H9 (cell line): ENCODE measurements around the gene MTHFS. TPM values are rescaled to one million over a fixed set of nuclear protein-coding genes. Genes with fewer than 3 reads are reported as not detected.

ENCODE experiments used
- DNase-seq: peaks from one replicate; pipeline ENCODE4 v3.0.0-alpha.2; 2017
- H2AFZ ChIP-seq: one replicate; pipeline ENCODE4 v1.6.1; 2013; ENCODE audit warnings: mild to moderate bottlenecking, low read length, control low read depth, moderate library complexity
- H2AK5ac ChIP-seq: 2 replicates; pipeline ENCODE4 v1.6.1; 2013; ENCODE audit warnings: low read length, control low read depth, mixed read lengths; ENCODE audit not compliant: insufficient read length
- H2BK120ac ChIP-seq: one replicate; pipeline ENCODE4 v1.6.1; 2013; ENCODE audit warnings: low read depth, mild to moderate bottlenecking, low read length, control low read depth, inconsistent platforms; ENCODE audit not compliant: poor library complexity, severe bottlenecking
- H2BK12ac ChIP-seq: 2 replicates; pipeline ENCODE4 v1.6.1; 2013; ENCODE audit warnings: low read length, control low read depth, mixed read lengths, low read depth; ENCODE audit not compliant: insufficient read length
- H2BK15ac ChIP-seq: 2 replicates; pipeline ENCODE4 v1.6.1; 2013; ENCODE audit warnings: low read depth, low read length, control low read depth
- H2BK20ac ChIP-seq: one replicate; pipeline ENCODE4 v1.6.1; 2013; ENCODE audit warnings: low read depth, mild to moderate bottlenecking, low read length, control low read depth, inconsistent platforms; ENCODE audit not compliant: poor library complexity, severe bottlenecking
- H2BK5ac ChIP-seq: 2 replicates; pipeline ENCODE4 v1.6.1; 2013; ENCODE audit warnings: low read length, control low read depth, mixed read lengths; ENCODE audit not compliant: insufficient read length
- H3K14ac ChIP-seq: 2 replicates; pipeline ENCODE4 v1.6.1; 2013; ENCODE audit warnings: low read length, control low read depth; ENCODE audit not compliant: insufficient read depth
- H3K18ac ChIP-seq: 2 replicates; pipeline ENCODE4 v1.6.1; 2013; ENCODE audit warnings: low read depth, mild to moderate bottlenecking, mixed read lengths, low read length, control low read depth; ENCODE audit not compliant: insufficient read length
- H3K23ac ChIP-seq: 2 replicates; pipeline ENCODE4 v1.6.1; 2013; ENCODE audit warnings: low read length, control low read depth, mixed read lengths, low read depth; ENCODE audit not compliant: insufficient read length
- H3K23me2 ChIP-seq: 2 replicates; pipeline ENCODE4 v1.6.1; 2013; ENCODE audit warnings: low read depth, mild to moderate bottlenecking, mixed read lengths, low read length, control low read depth; ENCODE audit not compliant: insufficient read length, poor library complexity, severe bottlenecking
- H3K27ac ChIP-seq: 2 replicates; pipeline ENCODE4 v1.5.1; 2013; ENCODE audit warnings: low read length, control low read depth, mixed read lengths, low read depth; ENCODE audit not compliant: insufficient read length
- H3K27me3 ChIP-seq: 2 replicates; pipeline ENCODE4 v1.6.1; 2013; ENCODE audit warnings: low read length, control low read depth, inconsistent platforms; ENCODE audit not compliant: insufficient read depth
- H3K4ac ChIP-seq: 2 replicates; pipeline ENCODE4 v1.6.1; 2013; ENCODE audit warnings: low read depth, mild to moderate bottlenecking, control low read depth, inconsistent platforms, low read length, moderate library complexity
- H3K4me1 ChIP-seq: 2 replicates; pipeline ENCODE4 v1.6.1; 2013; ENCODE audit warnings: low read length, control low read depth, inconsistent platforms; ENCODE audit not compliant: insufficient read depth
- H3K4me2 ChIP-seq: 2 replicates; pipeline ENCODE4 v1.6.1; 2013; ENCODE audit warnings: low read length, control low read depth, mixed read lengths; ENCODE audit not compliant: insufficient read length, insufficient read depth
- H3K56ac ChIP-seq: 2 replicates; pipeline ENCODE4 v1.6.1; 2013; ENCODE audit warnings: low read depth, mild to moderate bottlenecking, mixed read lengths, low read length, control low read depth; ENCODE audit not compliant: insufficient read length
- H3K79me1 ChIP-seq: 2 replicates; pipeline ENCODE4 v1.6.1; 2013; ENCODE audit warnings: low read depth, mild to moderate bottlenecking, moderate library complexity, low read length, control low read depth, inconsistent platforms; ENCODE audit not compliant: insufficient read depth, poor library complexity, severe bottlenecking
- H3K79me2 ChIP-seq: 2 replicates; pipeline ENCODE4 v1.6.1; 2013; ENCODE audit warnings: low read length, control low read depth, inconsistent platforms; ENCODE audit not compliant: insufficient read depth
- H3K9ac ChIP-seq: 2 replicates; pipeline ENCODE4 v1.6.1; 2013; ENCODE audit warnings: low read length, control low read depth, mixed read lengths; ENCODE audit not compliant: insufficient read length; ENCODE audit errors: extremely low read depth
- H3K9me3 ChIP-seq: one replicate; pipeline ENCODE4 v1.6.1; 2013; ENCODE audit warnings: low read depth, low read length, inconsistent platforms; ENCODE audit not compliant: control insufficient read depth
- H3T11ph ChIP-seq: one replicate; pipeline ENCODE4 v1.6.1; 2013; ENCODE audit warnings: mild to moderate bottlenecking, low read length, control low read depth, inconsistent platforms
- H4K20me1 ChIP-seq: one replicate; pipeline ENCODE4 v1.6.1; 2013; ENCODE audit not compliant: control insufficient read depth, insufficient read length, insufficient read depth
- H4K5ac ChIP-seq: 2 replicates; pipeline ENCODE4 v1.6.1; 2013; ENCODE audit warnings: low read depth, mild to moderate bottlenecking, mixed read lengths, low read length, control low read depth; ENCODE audit not compliant: insufficient read length
- H4K8ac ChIP-seq: replicated peaks from 2 replicates; pipeline ENCODE4 v1.6.1; 2013; ENCODE audit warnings: low read length, control low read depth, mixed read lengths, low read depth; ENCODE audit not compliant: insufficient read length
- H4K91ac ChIP-seq: 2 replicates; pipeline ENCODE4 v1.6.1; 2013; ENCODE audit warnings: low read depth, mild to moderate bottlenecking, moderate library complexity, mixed read lengths, low read length, control low read depth; ENCODE audit not compliant: insufficient read length
- H3K27ac Mint-ChIP-seq, 3 experiments: 2 replicates in 2 of 3; 3 replicates in 1 of 3; pipeline ENCODE4 v1.8.0; 2020 to 2021; ENCODE audit warnings: mixed read lengths in 3 of 3, mild to moderate bottlenecking in 1 of 3, moderate library complexity in 1 of 3
- H3K27me3 Mint-ChIP-seq: 2 replicates; pipeline ENCODE4 v1.8.0; 2021; ENCODE audit warnings: low read depth, mild to moderate bottlenecking, moderate library complexity, mixed read lengths
- H3K36me3 Mint-ChIP-seq, 3 experiments: 2 replicates in 2 of 3; 3 replicates in 1 of 3; pipeline ENCODE4 v1.8.0; 2020 to 2021; ENCODE audit warnings: low read depth in 3 of 3, mixed read lengths in 3 of 3; ENCODE audit not compliant: insufficient read depth in 1 of 3
- H3K4me1 Mint-ChIP-seq, 2 experiments: 2 replicates each; pipeline ENCODE4 v1.8.0; 2020; ENCODE audit warnings: mixed read lengths in 2 of 2
- H3K4me3 Mint-ChIP-seq, 2 experiments: 2 replicates in 1 of 2; 3 replicates in 1 of 2; pipeline ENCODE4 v1.8.0; 2020 to 2021; ENCODE audit warnings: mild to moderate bottlenecking in 2 of 2, mixed read lengths in 2 of 2, moderate library complexity in 1 of 2
- H3K9me3 Mint-ChIP-seq, 2 experiments: 2 replicates in 1 of 2; 3 replicates in 1 of 2; pipeline ENCODE4 v1.8.0; 2020; ENCODE audit warnings: mild to moderate bottlenecking in 2 of 2, mixed read lengths in 2 of 2, moderate library complexity in 1 of 2
- WGBS: extraction: QIAGEN DNeasy Blood & Tissue Kit; methylation state at CpG from one replicate; pipeline ENCODE4 v1.1.7; 2013; ENCODE audit warnings: missing lambda C conversion rate, low lambda C conversion rate, mixed read lengths; ENCODE audit not compliant: insufficient read length; ENCODE audit errors: extremely low coverage; 5-methylcytosine and 5-hydroxymethylcytosine counted together
- total RNA-seq: library from RNA; stranded (reverse); gene quantifications from 2 replicates; pipeline ENCODE4 v1.2.1, GENCODE V29; 2021
- TF ChIP-seq, protein P1 (sequence below): fragments of 200-600 bp; sonication (generic); conservative IDR thresholded peaks from 3 replicates; pipeline ENCODE4 v1.8.0; 2021; ENCODE audit warnings: antibody characterized with exemption, mild to moderate bottlenecking

Gene MTHFS
- total RNA-seq, 1 experiment from 2014 or later, result 36.9 TPM

DNA sequence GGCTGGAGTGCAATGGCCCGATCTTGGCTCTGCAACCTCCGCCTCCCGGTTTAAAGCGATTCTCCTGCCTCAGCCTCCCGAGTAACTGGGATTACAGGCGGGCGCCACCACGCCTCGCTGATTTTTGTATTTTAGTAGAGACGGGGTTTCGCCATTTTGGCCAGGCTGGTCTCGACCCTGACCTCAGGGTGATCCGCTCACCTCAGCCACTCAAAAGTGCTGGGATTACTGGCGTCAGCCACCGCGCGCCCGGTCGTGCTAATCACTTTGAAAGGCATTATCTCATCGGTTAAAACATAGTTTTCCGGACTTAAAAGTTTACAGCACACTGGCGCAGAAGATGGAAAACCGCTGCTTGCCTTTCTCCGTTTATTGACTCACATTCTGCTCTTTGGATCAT, 27.6 kb upstream of the MTHFS start:
- H3K9me3 Mint-ChIP-seq, result peaks cover 33 to 40% of the 10 kb centered on the region in 2 experiments
- no peak overlapping the region for H2BK120ac ChIP-seq
- H2BK20ac ChIP-seq, result no peak overlapping the region
- no peak overlapping the region for H4K8ac ChIP-seq
- no peak overlapping the region for H3K27ac ChIP-seq
- TF ChIP-seq, protein P1, sequence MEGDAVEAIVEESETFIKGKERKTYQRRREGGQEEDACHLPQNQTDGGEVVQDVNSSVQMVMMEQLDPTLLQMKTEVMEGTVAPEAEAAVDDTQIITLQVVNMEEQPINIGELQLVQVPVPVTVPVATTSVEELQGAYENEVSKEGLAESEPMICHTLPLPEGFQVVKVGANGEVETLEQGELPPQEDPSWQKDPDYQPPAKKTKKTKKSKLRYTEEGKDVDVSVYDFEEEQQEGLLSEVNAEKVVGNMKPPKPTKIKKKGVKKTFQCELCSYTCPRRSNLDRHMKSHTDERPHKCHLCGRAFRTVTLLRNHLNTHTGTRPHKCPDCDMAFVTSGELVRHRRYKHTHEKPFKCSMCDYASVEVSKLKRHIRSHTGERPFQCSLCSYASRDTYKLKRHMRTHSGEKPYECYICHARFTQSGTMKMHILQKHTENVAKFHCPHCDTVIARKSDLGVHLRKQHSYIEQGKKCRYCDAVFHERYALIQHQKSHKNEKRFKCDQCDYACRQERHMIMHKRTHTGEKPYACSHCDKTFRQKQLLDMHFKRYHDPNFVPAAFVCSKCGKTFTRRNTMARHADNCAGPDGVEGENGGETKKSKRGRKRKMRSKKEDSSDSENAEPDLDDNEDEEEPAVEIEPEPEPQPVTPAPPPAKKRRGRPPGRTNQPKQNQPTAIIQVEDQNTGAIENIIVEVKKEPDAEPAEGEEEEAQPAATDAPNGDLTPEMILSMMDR, result no peak
- no peaks in the 10 kb centered on the region for H3K27me3 ChIP-seq
- H3K4ac ChIP-seq, result no peak overlapping the region
- peaks cover 37 to 42% (median 38%) of the 10 kb centered on the region in 3 experiments for H3K36me3 Mint-ChIP-seq
- H3K14ac ChIP-seq, result no peak overlapping the region
- no peak overlapping the region for H3K56ac ChIP-seq
- H3K79me1 ChIP-seq, result no peaks in the 10 kb centered on the region
- peaks cover 15% of the 10 kb centered on the region; the same call in 1 of the 2 replicates for H3K79me2 ChIP-seq
- no peak overlapping the region for H3T11ph ChIP-seq
- H3K9me3 ChIP-seq, result peaks cover 5% of the 10 kb centered on the region
- H3K4me1 Mint-ChIP-seq, result peaks cover 11 to 17% of the 10 kb centered on the region in 2 experiments
- H3K18ac ChIP-seq, result no peak overlapping the region
- no peak for DNase-seq
- H3K27me3 Mint-ChIP-seq, result peaks cover 3% of the 10 kb centered on the region
- no peaks in the 10 kb centered on the region for H3K4me1 ChIP-seq
- no peak overlapping the region for H4K91ac ChIP-seq
- peaks cover 7% of the 10 kb centered on the region for H3K23me2 ChIP-seq
- no peak overlapping the region for H2BK5ac ChIP-seq
- no CpG with 5 or more reads among the region's 24 CpGs for WGBS
- peak overlapping the region; percentile 67 for H3K9ac ChIP-seq
- H3K23ac ChIP-seq, result no peak overlapping the region
- peak overlapping the region; percentile 98 to 99 for H3K4me3 Mint-ChIP-seq
- H3K27ac Mint-ChIP-seq, result no peak overlapping the region
- H2BK15ac ChIP-seq, result no peak overlapping the region
- no peak overlapping the region for H2BK12ac ChIP-seq
- H2AFZ ChIP-seq, result no peak overlapping the region
- H2AK5ac ChIP-seq, result no peak overlapping the region
- peak overlapping the region; percentile 62 for H3K4me2 ChIP-seq
- no peak overlapping the region for H4K5ac ChIP-seq
- H4K20me1 ChIP-seq, result peaks cover 3% of the 10 kb centered on the region
